Adipocyte (in vitro differentiated cells): ENCODE measurements around the gene IRF9.

Experiments
- DNase-seq: peaks from one replicate; pipeline ENCODE4 v3.0.0-alpha.2; 2015; ENCODE audit warnings: low read depth
- H3K27me3 ChIP-seq: replicated peaks from 2 replicates; pipeline ENCODE4 v1.7.0; 2013; ENCODE audit warnings: mild to moderate bottlenecking, low read length, moderate library complexity; ENCODE audit not compliant: control insufficient read depth, insufficient read depth
- H3K36me3 ChIP-seq: 2 replicates; pipeline ENCODE4 v1.7.0; 2013; ENCODE audit warnings: low read length, mild to moderate bottlenecking, moderate library complexity; ENCODE audit not compliant: control insufficient read depth, insufficient read depth, severe bottlenecking
- H3K4me1 ChIP-seq: 2 replicates; pipeline ENCODE4 v1.7.0; 2013; ENCODE audit warnings: mild to moderate bottlenecking, low read length, moderate library complexity; ENCODE audit not compliant: control insufficient read depth, insufficient read depth
- H3K4me3 ChIP-seq: 2 replicates; pipeline ENCODE4 v1.7.0; 2013; ENCODE audit warnings: mild to moderate bottlenecking, low read length, moderate library complexity
- H3K9ac ChIP-seq: 2 replicates; pipeline ENCODE4 v1.7.0; 2013; ENCODE audit warnings: mild to moderate bottlenecking, low read length, moderate library complexity
- H3K9me3 ChIP-seq: 2 replicates; pipeline ENCODE4 v1.7.0; 2013; ENCODE audit warnings: mild to moderate bottlenecking, low read length, moderate library complexity; ENCODE audit not compliant: control insufficient read depth

IRF9 gene

GRCh38 chr14:24122898-24123297, 38.2 kb upstream of the IRF9 start:
- peaks cover 48% of the 10 kb centered on the region for H3K36me3 ChIP-seq
- no peak for DNase-seq
- no peaks in the 10 kb centered on the region for H3K4me1 ChIP-seq
- no peaks in the 10 kb centered on the region for H3K9me3 ChIP-seq
- H3K27me3 ChIP-seq: no peaks in the 10 kb centered on the region
- H3K4me3 ChIP-seq: no peak overlapping the region
- H3K9ac ChIP-seq: no peak overlapping the region

DNA sequence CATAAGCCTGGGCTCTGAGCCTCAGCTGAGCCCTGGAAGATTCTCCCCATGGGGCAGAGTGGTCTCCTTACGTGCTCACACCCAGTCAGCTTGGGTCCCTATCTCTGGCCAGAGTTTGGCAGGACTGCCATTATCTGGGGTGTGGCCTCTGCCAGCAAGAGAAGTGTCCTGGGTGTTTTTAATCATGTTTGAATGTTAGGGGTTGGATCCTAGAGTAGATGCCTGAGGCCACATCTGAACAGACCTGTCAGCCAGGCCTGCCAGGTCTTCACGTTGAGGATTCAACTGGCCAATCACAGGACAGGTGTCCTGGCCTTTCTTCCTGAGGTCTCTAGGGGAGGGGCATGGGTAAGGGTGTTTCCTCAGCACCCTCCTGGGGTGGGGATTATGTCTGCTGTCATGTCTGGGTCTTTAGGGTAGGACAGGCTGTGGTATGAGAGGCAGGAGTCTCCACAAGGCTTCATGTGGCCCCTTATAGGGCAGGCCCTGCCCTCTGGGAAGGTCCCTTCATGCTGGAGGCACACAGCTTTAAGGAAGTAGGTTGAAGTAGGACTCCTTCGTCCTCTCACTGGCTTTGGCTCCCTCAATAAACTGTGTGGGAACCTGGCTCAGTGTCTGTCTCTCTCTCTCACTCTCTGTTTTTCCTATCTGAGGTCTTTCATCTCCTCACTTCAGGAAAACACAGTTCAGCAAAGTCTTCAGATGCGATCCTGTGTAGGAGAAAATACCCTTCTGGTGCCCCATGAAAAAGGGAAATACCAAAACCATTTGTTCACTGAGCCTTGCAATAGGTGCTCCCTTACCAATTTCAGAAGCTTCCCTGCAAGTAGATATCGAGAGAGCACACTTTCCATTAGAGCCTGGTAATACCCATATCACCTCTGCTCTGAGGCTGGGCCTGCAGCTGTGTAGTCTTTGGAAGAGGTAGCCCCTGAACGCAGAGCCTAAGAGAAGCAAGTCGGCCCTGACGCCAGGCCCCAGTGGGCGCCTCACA, 37.3 kb upstream of the IRF9 start:
- no peak overlapping the region for H3K9ac ChIP-seq
- no peaks in the 10 kb centered on the region for H3K9me3 ChIP-seq
- H3K36me3 ChIP-seq: peaks cover 40% of the 10 kb centered on the region
- H3K4me1 ChIP-seq: no peaks in the 10 kb centered on the region
- H3K4me3 ChIP-seq: no peak overlapping the region
- no peaks in the 10 kb centered on the region for H3K27me3 ChIP-seq
- no peak for DNase-seq

GRCh38 chr14:24126939-24127338, 34.1 kb upstream of the IRF9 start:
- no peaks in the 10 kb centered on the region for H3K9me3 ChIP-seq
- H3K9ac ChIP-seq: no peak overlapping the region
- no peaks in the 10 kb centered on the region for H3K27me3 ChIP-seq
- DNase-seq: no peak
- peaks cover 12% of the 10 kb centered on the region for H3K36me3 ChIP-seq
- no peaks in the 10 kb centered on the region for H3K4me1 ChIP-seq
- no peak overlapping the region for H3K4me3 ChIP-seq

DNA sequence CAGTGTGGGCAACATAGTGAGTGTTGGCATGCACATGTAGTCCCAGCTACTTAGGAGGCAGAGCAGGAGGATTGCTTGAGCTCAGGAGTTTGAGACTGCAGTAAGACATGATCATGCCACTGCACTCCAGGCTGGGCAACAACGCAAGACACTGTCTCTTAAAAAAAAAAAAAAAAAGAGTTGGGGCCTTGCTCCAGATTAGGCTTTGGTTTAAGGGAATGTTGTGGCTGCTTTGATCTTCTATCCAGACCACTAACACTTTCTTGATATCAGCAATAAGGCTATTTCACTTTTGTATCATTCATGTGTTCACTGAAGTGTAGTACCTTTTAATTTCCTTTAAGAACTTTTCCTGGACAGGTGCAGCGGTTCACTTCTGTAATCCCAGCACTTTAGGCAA, 33.4 kb upstream of the IRF9 start:
- no peak overlapping the region for H3K9ac ChIP-seq
- no peak overlapping the region for H3K4me3 ChIP-seq
- no peaks in the 10 kb centered on the region for H3K27me3 ChIP-seq
- no peak for DNase-seq
- H3K36me3 ChIP-seq: peaks cover 8% of the 10 kb centered on the region
- no peaks in the 10 kb centered on the region for H3K9me3 ChIP-seq
- H3K4me1 ChIP-seq: no peaks in the 10 kb centered on the region

DNA sequence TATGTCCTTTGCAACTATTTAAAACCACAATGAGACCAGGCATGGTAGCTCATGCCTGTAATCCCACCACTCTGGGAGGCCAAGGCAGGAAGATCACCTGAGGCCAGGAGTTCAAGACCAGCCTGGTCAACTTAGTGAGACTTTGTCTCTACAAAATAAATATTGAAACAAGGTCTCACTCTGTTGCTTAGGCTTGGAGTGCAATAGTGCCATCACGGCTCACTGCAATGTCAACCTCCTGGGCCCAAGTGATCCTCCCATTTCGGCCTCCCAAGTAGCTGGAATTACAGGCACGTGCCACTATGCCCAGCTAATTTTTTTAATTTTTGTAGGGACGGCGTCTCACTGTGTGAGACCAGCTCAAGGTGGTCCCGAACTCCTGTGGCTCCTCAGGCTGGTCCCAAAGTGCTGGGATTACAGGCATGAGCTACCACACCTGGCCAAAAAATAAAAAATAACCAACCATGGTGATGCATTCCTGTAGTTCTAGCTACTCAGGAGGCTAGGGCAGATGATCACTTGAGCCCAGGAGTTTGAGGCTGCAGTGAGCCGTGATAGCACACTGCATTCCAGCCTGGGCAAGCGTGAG, 31.6 kb upstream of the IRF9 start:
- no peaks in the 10 kb centered on the region for H3K27me3 ChIP-seq
- H3K4me1 ChIP-seq: no peaks in the 10 kb centered on the region
- no peak for DNase-seq
- H3K9me3 ChIP-seq: no peaks in the 10 kb centered on the region
- H3K36me3 ChIP-seq: no peaks in the 10 kb centered on the region
- no peak overlapping the region for H3K4me3 ChIP-seq
- H3K9ac ChIP-seq: no peak overlapping the region

GRCh38 chr14:24130380-24130716, 30.7 kb upstream of the IRF9 start, which contains the start of gene FITM1:
Gene FITM1, plus strand, starts transcription at chr14:24130659. Its CDS starts 905 bp downstream, at chr14:24131564.
- Histone ChIP-seq H3K9ac (no peak within 1 kb of the TSS), H3K4me1 (no peaks in the 10 kb centered on the region), H3K36me3 (no peaks in the 10 kb centered on the region), H3K9me3 (no peaks in the 10 kb centered on the region), H3K4me3 (no peak within 1 kb of the TSS), H3K27me3 (no peaks in the 10 kb centered on the region)
- DNase-seq: no peak

GRCh38 chr14:24130717-24131548, 30.1 kb upstream of the IRF9 start:
- no peaks in the 10 kb centered on the region for H3K4me1 ChIP-seq
- no peaks in the 10 kb centered on the region for H3K36me3 ChIP-seq
- no peaks in the 10 kb centered on the region for H3K9me3 ChIP-seq
- no peak overlapping the region for H3K4me3 ChIP-seq
- no peaks in the 10 kb centered on the region for H3K27me3 ChIP-seq
- no peak overlapping the region for H3K9ac ChIP-seq
- DNase-seq: no peak

- Histone ChIP-seq H3K9me3 (no peaks in the 10 kb centered on the region), H3K36me3 (no peaks in the 10 kb centered on the region), H3K9ac (no peak overlapping the region), H3K4me1 (peaks cover 1% of the 10 kb centered on the region), H3K27me3 (no peaks in the 10 kb centered on the region), H3K4me3 (no peak overlapping the region)
- DNase-seq: no peak
These were observed 29.5 kb upstream of the IRF9 start for GRCh38 chr14:24131549-24131966.

GRCh38 chr14:24132061-24132685, 28.9 kb upstream of the IRF9 start:
- Histone ChIP-seq H3K36me3 (peaks cover 1% of the 10 kb centered on the region), H3K4me1 (peaks cover 8% of the 10 kb centered on the region), H3K9me3 (no peaks in the 10 kb centered on the region), H3K4me3 (no peak overlapping the region), H3K27me3 (no peaks in the 10 kb centered on the region), H3K9ac (no peak overlapping the region)
- no peak for DNase-seq

- Histone ChIP-seq H3K4me3 (no peak overlapping the region), H3K4me1 (peaks cover 9% of the 10 kb centered on the region), H3K27me3 (no peaks in the 10 kb centered on the region), H3K9me3 (no peaks in the 10 kb centered on the region), H3K36me3 (peaks cover 4% of the 10 kb centered on the region), H3K9ac (no peak overlapping the region)
- no peak for DNase-seq
These were observed 28.1 kb upstream of the IRF9 start for GRCh38 chr14:24132976-24133375.

DNA sequence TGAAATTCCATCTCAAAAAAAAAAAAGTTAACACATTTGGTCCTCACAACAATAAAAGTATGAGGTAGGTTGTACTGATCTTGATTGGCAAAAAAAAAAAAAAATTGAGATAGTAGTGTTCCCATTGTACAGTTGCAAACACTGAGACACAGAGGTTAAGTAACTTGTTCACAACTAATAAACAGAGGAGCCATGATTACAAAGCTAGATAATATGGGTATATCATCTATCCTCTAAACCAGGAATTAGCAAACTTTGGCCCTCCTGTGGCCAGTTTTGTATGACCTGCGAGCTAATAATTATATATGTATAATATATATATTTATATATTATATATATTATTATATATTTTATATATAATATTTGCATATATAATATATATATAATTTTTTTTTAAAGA, 27.3 kb upstream of the IRF9 start:
- Histone ChIP-seq H3K4me1 (peaks cover 9% of the 10 kb centered on the region), H3K9me3 (no peaks in the 10 kb centered on the region), H3K36me3 (peaks cover 12% of the 10 kb centered on the region), H3K9ac (no peak overlapping the region), H3K4me3 (no peak overlapping the region), H3K27me3 (no peaks in the 10 kb centered on the region)
- DNase-seq: no peak
